Stomach (tissue), 4 donors: ENCODE data around the gene LZIC.

ENCODE experiments used
- CTCF ChIP-seq, 7 experiments: fragments of 450-650 bp in 4 of 7; fragments of 200-600 bp in 3 of 7; sonication (generic) in 3 of 7; IDR thresholded peaks; one replicate each; pipeline ENCODE4 v1.5.1; 2016 to 2019; ENCODE audit warnings: antibody characterized with exemption in 7 of 7, control low read depth in 2 of 7, mild to moderate bottlenecking in 1 of 7
- EP300 ChIP-seq: sonication (generic); formaldehyde crosslinking; IDR thresholded peaks from one replicate; pipeline ENCODE4 v1.6.1; 2017; ENCODE audit warnings: antibody characterized with exemption
- POLR2A ChIP-seq, 4 donors: fragments of 450-650 bp; IDR thresholded peaks; one replicate each; pipeline ENCODE4 v1.6.1; 2016; ENCODE audit warnings: antibody characterized with exemption in 4 of 4, control low read depth in 2 of 4, mild to moderate bottlenecking in 1 of 4, moderate library complexity in 1 of 4
- POLR2AphosphoS5 ChIP-seq, 3 donors: sonication (generic); formaldehyde crosslinking; IDR thresholded peaks; one replicate each; pipeline ENCODE4 v1.6.1; 2016; ENCODE audit warnings: antibody characterized with exemption in 3 of 3

- TF ChIP-seq CTCF (IDR thresholded peaks at IDR 0.05) (no peak), POLR2A (IDR thresholded peaks at IDR 0.05) (no peak), POLR2AphosphoS5 (IDR thresholded peaks at IDR 0.05) (no peak), EP300 (no peak)
These were observed 20.8 kb downstream of the LZIC start for GRCh38 chr1:9922342-9922741.
